Smooth muscle cell (in vitro differentiated cells): ENCODE data around the gene PNPLA6. TPM values are rescaled to one million over a fixed set of nuclear protein-coding genes. Genes with fewer than 3 reads are reported as not detected.
"Not testable (repeated sequence)": the region's sequence is repeated elsewhere in the genome, so short reads cannot be mapped to it uniquely, and the experiment has no call there.

ENCODE experiments used
- DNase-seq: peaks from one replicate; lab custom pipeline; 2025; ENCODE audit not compliant: unreplicated experiment; lab: John Stamatoyannopoulos, UW
- H2AFZ ChIP-seq: fragments of 200-600 bp; sonication (generic); 2 replicates; pipeline ENCODE4 v1.6.0; 2016; ENCODE audit warnings: antibody characterized with exemption, low read depth, mild to moderate bottlenecking
- H3F3A ChIP-seq: fragments of 200-600 bp; sonication (generic); 2 replicates; pipeline ENCODE4 v1.6.0; 2017; ENCODE audit warnings: antibody characterized with exemption, low read depth
- H3K27ac ChIP-seq: fragments of 200-600 bp; sonication (generic); 2 replicates; pipeline ENCODE4 v1.5.1; 2016; ENCODE audit warnings: low read depth, mild to moderate bottlenecking
- H3K27me3 ChIP-seq: fragments of 200-600 bp; sonication (generic); 2 replicates; pipeline ENCODE4 v1.6.1; 2016; ENCODE audit warnings: low read depth, mild to moderate bottlenecking
- H3K36me3 ChIP-seq: fragments of 200-600 bp; sonication (generic); 2 replicates; pipeline ENCODE4 v1.5.1; 2016; ENCODE audit warnings: low read depth
- H3K4me1 ChIP-seq: fragments of 200-600 bp; sonication (generic); 2 replicates; pipeline ENCODE4 v1.5.1; 2016; ENCODE audit warnings: low read depth
- H3K4me2 ChIP-seq: fragments of 200-600 bp; sonication (generic); 2 replicates; pipeline ENCODE4 v1.6.0; 2016; ENCODE audit warnings: mild to moderate bottlenecking
- H3K4me3 ChIP-seq: fragments of 200-600 bp; sonication (generic); 2 replicates; pipeline ENCODE4 v1.5.1; 2016; ENCODE audit warnings: mild to moderate bottlenecking
- H3K79me2 ChIP-seq: fragments of 200-600 bp; sonication (generic); 2 replicates; pipeline ENCODE4 v1.6.0; 2016; ENCODE audit warnings: low read depth, mild to moderate bottlenecking
- H3K9ac ChIP-seq: fragments of 200-600 bp; sonication (generic); 2 replicates; pipeline ENCODE4 v1.6.0; 2016; ENCODE audit warnings: low read depth
- H3K9me3 ChIP-seq: fragments of 200-600 bp; sonication (generic); replicated peaks from 2 replicates; pipeline ENCODE4 v1.5.1; 2016; ENCODE audit warnings: low read depth
- H4K20me1 ChIP-seq: fragments of 200-600 bp; sonication (generic); 2 replicates; pipeline ENCODE4 v1.6.0; 2016; ENCODE audit warnings: low read depth
- CTCF ChIP-seq: fragments of 200-600 bp; sonication (generic); IDR thresholded peaks from 2 replicates; pipeline ENCODE4 v1.5.1; 2017; ENCODE audit warnings: borderline replicate concordance, mild to moderate bottlenecking, antibody characterized with exemption; ENCODE audit not compliant: insufficient read depth, poor library complexity, severe bottlenecking
- WGBS: methylation state at CpG from one replicate; pipeline ENCODE4 v1.1.7; 2016; ENCODE audit warnings: low lambda C conversion rate; 5-methylcytosine and 5-hydroxymethylcytosine counted together
- polyA plus RNA-seq: library from polyadenylated mRNA; unstranded; fragments of >200 nt; fragmentation: Nextera tagmentation; extraction: Ambion mirVana; gene quantifications from 2 replicates; pipeline ENCODE4 v1.2.1, GENCODE V29; 2016
- total RNA-seq: library from RNA; depleted of rRNA; stranded (reverse); fragments of >200 nt; gene quantifications from 2 replicates; pipeline ENCODE4 v1.2.3, GENCODE V29; 2014

PNPLA6 gene
- total and polyA plus RNA-seq, 2 experiments from 2014 or later: 22.3 to 55.6 TPM

- no peak overlapping the region for H3K27ac ChIP-seq
- H2AFZ ChIP-seq: no peak overlapping the region
- no peak overlapping the region for H3K4me2 ChIP-seq
- DNase-seq: no peak
- no peaks in the 10 kb centered on the region for H3K27me3 ChIP-seq
- no peak overlapping the region for H3K4me3 ChIP-seq
- no peaks in the 10 kb centered on the region for H3K9me3 ChIP-seq
- H3K9ac ChIP-seq: no peak overlapping the region
- no peaks in the 10 kb centered on the region for H3K4me1 ChIP-seq
- 93% methylated on average over 4 of the region's 4 CpGs for WGBS
- no peaks in the 10 kb centered on the region for H3K79me2 ChIP-seq
- no peak for TF ChIP-seq CTCF
- no peaks in the 10 kb centered on the region for H4K20me1 ChIP-seq
- no peaks in the 10 kb centered on the region for H3K36me3 ChIP-seq
- H3F3A ChIP-seq: no peaks in the 10 kb centered on the region
These were observed 29.3 kb downstream of the PNPLA6 start for GRCh38 chr19:7564866-7565265.

GRCh38 chr19:7565332-7565731, 29.8 kb downstream of the PNPLA6 start:
- 77% methylated on average over 5 of the region's 5 CpGs for WGBS
- no peak overlapping the region for H3K27ac ChIP-seq
- no peak for TF ChIP-seq CTCF
- no peak overlapping the region for H3K9ac ChIP-seq
- H4K20me1 ChIP-seq: no peaks in the 10 kb centered on the region
- no peak overlapping the region for H3K4me3 ChIP-seq
- DNase-seq: no peak
- no peak overlapping the region for H3K4me2 ChIP-seq
- H2AFZ ChIP-seq: no peak overlapping the region
- no peaks in the 10 kb centered on the region for H3K4me1 ChIP-seq
- H3K79me2 ChIP-seq: no peaks in the 10 kb centered on the region
- H3K36me3 ChIP-seq: no peaks in the 10 kb centered on the region
- H3K27me3 ChIP-seq: no peaks in the 10 kb centered on the region
- H3F3A ChIP-seq: no peaks in the 10 kb centered on the region
- no peaks in the 10 kb centered on the region for H3K9me3 ChIP-seq

- Histone ChIP-seq H3K9me3 (no peaks in the 10 kb centered on the region), H3K27ac (no peak overlapping the region), H3F3A (no peaks in the 10 kb centered on the region), H2AFZ (no peak overlapping the region), H3K36me3 (no peaks in the 10 kb centered on the region), H3K79me2 (no peaks in the 10 kb centered on the region), H3K27me3 (no peaks in the 10 kb centered on the region), H3K4me1 (no peaks in the 10 kb centered on the region), H4K20me1 (no peaks in the 10 kb centered on the region), H3K4me2 (no peak overlapping the region), H3K4me3 (no peak overlapping the region), H3K9ac (no peak overlapping the region)
- no peak for TF ChIP-seq CTCF
- no peak for DNase-seq
- WGBS: 91% methylated on average over 5 of the region's 5 CpGs
These were observed 35.2 kb downstream of the PNPLA6 start for GRCh38 chr19:7570761-7571160.

GRCh38 chr19:7575434-7576040, 40.0 kb downstream of the PNPLA6 start:
- Histone ChIP-seq H3K9me3 (no peaks in the 10 kb centered on the region), H3K4me3 (no peak overlapping the region), H3K4me2 (no peak overlapping the region), H3K4me1 (no peaks in the 10 kb centered on the region), H3K9ac (no peak overlapping the region), H3K36me3 (no peaks in the 10 kb centered on the region), H2AFZ (no peak overlapping the region), H4K20me1 (no peaks in the 10 kb centered on the region), H3K27ac (no peak overlapping the region), H3F3A (no peaks in the 10 kb centered on the region), H3K79me2 (no peaks in the 10 kb centered on the region), H3K27me3 (peaks cover 13% of the 10 kb centered on the region)
- WGBS: 80% methylated on average over 9 of the region's 9 CpGs
- DNase-seq: no peak
- no peak for TF ChIP-seq CTCF

GRCh38 chr19:7577422-7577821, 41.9 kb downstream of the PNPLA6 start:
- H3K9me3 ChIP-seq, H3F3A ChIP-seq, H3K36me3 ChIP-seq, H3K4me2 ChIP-seq, H2AFZ ChIP-seq, H3K9ac ChIP-seq, H3K4me3 ChIP-seq, H3K4me1 ChIP-seq, H4K20me1 ChIP-seq, H3K79me2 ChIP-seq, H3K27ac ChIP-seq, DNase-seq: not testable (repeated sequence)
- H3K27me3 ChIP-seq: peaks cover 13% of the 10 kb centered on the region
- 100% methylated on average over 1 of the region's 1 CpG for WGBS
